Erythroblast (primary cell): Measurements from ENCODE around the gene FOSL1.

Source experiments
- GATA1 ChIP-seq: IDR thresholded peaks from 2 replicates; pipeline ENCODE4 v1.6.1; 2011; ENCODE audit warnings: low read depth, mild to moderate bottlenecking, control low read depth, low read length, moderate library complexity
- POLR2A ChIP-seq: IDR thresholded peaks from 2 replicates; pipeline ENCODE4 v1.6.1; 2011; ENCODE audit warnings: mild to moderate bottlenecking, low read length

DNA sequence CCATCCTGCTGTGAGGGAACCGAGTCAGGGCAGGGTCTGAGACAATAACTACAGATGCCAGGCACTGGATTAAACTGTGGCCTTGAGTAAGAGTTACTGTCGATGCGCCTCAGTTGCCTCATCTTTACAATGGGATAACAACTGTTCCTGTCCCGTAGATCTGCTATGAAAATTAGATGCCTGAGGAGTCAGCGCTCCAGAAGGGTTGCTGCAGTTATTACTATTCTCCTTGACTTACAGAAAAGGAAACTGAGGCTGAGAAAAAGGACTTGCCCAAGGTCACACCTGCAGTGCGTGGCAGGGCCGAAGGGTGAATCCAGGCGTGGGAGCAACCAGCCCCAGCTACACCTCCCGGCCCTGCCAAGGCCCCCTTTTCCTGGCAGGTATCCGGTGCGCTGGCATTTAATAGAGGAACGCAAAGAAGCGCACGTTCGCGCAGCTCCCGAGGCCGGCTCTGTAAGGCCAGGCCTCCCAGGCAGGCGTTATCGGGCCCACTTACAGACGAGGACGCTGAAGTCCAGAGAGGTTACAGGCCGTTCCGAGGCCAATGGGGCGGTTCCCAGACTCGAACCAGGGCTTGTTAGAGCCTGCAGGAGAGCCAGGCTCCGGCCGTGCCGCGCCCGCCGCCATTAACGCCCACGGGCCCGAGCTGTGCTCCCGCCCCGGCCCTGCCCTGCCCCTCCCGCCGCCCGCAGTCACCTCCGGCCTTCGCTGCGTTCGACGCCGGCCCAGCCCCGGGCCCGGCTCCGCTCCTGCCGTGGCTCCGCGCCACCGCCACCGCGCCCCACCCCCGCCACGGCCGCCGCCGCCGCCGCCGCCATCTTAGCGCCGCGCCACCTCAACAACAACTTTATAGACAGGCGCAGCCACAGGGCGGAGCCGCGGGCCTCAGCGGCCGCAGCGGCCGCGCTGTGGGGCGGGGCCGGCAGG lies 18.3 kb upstream of the FOSL1 start, which contains the start of gene C11orf68:
- TF ChIP-seq POLR2A = peak; percentile 37
- TF ChIP-seq GATA1 = no peak
